Loucy (cell line): Measurements from ENCODE around the gene ATP8B3.

ENCODE experiments used
- CTCF ChIP-seq: fragments of 200-600 bp; sonication (generic); conservative IDR thresholded peaks from 2 replicates; pipeline ENCODE4 v1.5.1; 2014; ENCODE audit warnings: mild to moderate bottlenecking, antibody characterized with exemption, low read length
- EZH2phosphoT487 ChIP-seq: fragments of 200-600 bp; IDR thresholded peaks from 2 replicates; pipeline ENCODE4 v1.6.1; 2018; ENCODE audit warnings: antibody characterized with exemption, mild to moderate bottlenecking, moderate library complexity, borderline replicate concordance

GRCh38 chr19:1837625-1838105 is 25.6 kb upstream of the ATP8B3 start:
- TF ChIP-seq CTCF, result peak; percentile 87
- TF ChIP-seq EZH2phosphoT487, result no peak
